GM03348 (cell line): ENCODE data around the gene FGD5.

Experiments used
- DNase-seq: peaks from one replicate; pipeline ENCODE4 v3.0.0; 2012; ENCODE audit warnings: low spot score

The FGD5 gene

GRCh38 chr3:14938954-14939353 is 120.2 kb downstream of the FGD5 start:
- DNase-seq = no peak

GRCh38 chr3:14941871-14942270 is 123.1 kb downstream of the FGD5 start:
- DNase-seq = no peak

- no peak for DNase-seq
Measured at GRCh38 chr3:14943042-14943441, 124.3 kb downstream of the FGD5 start.

GRCh38 chr3:14946236-14946635 is 127.5 kb downstream of the FGD5 start:
- DNase-seq = no peak

- peak; percentile 24 for DNase-seq
Measured at GRCh38 chr3:14946739-14947099, 128.0 kb downstream of the FGD5 start.

GRCh38 chr3:14947100-14947885 is 128.5 kb downstream of the FGD5 start, which contains the start of gene NR2C2:
NR2C2 (plus strand) TSS chr3:14947583; CDS start chr3:15003915, 56,332 bp downstream.
- peak; percentile 96 for DNase-seq

GRCh38 chr3:14947886-14948608 is 129.3 kb downstream of the FGD5 start:
- peak; percentile 100 for DNase-seq

GRCh38 chr3:14948609-14949038 is 129.9 kb downstream of the FGD5 start:
- DNase-seq = no peak

- DNase-seq = peak; percentile 13
Measured at GRCh38 chr3:14949126-14949525, 130.4 kb downstream of the FGD5 start.

- no peak for DNase-seq
Measured at GRCh38 chr3:14950274-14950673, 131.5 kb downstream of the FGD5 start.

- DNase-seq = no peak
Measured at GRCh38 chr3:14957153-14957552, 138.4 kb downstream of the FGD5 start.

GRCh38 chr3:14957925-14958324 is 139.2 kb downstream of the FGD5 start:
- DNase-seq = no peak

GRCh38 chr3:14959359-14959943 is 140.7 kb downstream of the FGD5 start:
- DNase-seq = no peak

GRCh38 chr3:14962762-14963161 is 144.0 kb downstream of the FGD5 start:
- peak; percentile 11 for DNase-seq

GRCh38 chr3:14967285-14967684 is 148.5 kb downstream of the FGD5 start:
- no peak for DNase-seq

GRCh38 chr3:14969671-14970070 is 150.9 kb downstream of the FGD5 start:
- DNase-seq = no peak

- DNase-seq = no peak
Measured at GRCh38 chr3:14976317-14976716, 157.6 kb downstream of the FGD5 start.

GRCh38 chr3:14980689-14981088 is 161.9 kb downstream of the FGD5 start:
- DNase-seq = no peak
